ENCODE measurements around the gene MUC15. TPM values are rescaled to one million over a fixed set of nuclear protein-coding genes. Genes with fewer than 3 reads are reported as not detected.

MUC15 gene
- total and polyA plus RNA-seq, 2 donors (not counting 3 experiments of a cell fraction or from before 2014, with no cell fraction given), result not detected

DNA sequence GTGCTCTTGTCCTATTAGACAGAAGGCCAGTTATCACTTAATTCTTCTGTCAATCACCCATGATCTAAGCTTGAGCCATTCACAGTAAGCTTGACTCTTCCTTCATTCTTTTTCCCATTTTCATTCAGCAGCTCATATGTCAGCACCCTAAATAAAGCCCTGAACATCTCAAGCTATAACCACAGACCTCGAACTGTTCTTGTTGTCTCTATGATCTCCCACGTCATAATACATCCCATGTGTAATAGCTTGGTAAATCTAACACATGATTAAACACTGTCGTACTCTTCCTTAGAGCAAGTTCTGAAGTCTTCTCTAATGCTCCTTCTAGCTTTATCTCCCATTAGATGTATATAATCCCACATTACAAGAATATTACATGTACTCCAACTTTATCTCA, 14.4 kb downstream of the MUC15 start:
- no peak overlapping the region for H3K9ac ChIP-seq (replicated peaks; ENCODE audit: extremely low read depth, insufficient read depth, low read length)
- no peaks in the 10 kb centered on the region for H4K20me1 ChIP-seq (replicated peaks; ENCODE audit: control insufficient read depth, extremely low read depth, insufficient read depth, low read length)
- dilution Hi-C loops (cut with MboI; ENCODE audit: extremely low pct_ligation_motif_present, low sequenced_read_pairs) (no loop called here), intact Hi-C loops (cut with micrococcal nuclease) (no loop called here)
- no peak for DNase-seq (ENCODE audit: low read depth, low spot score)
- no TSS peak for BruUV-seq (replicated peaks)
- H3K4me2 ChIP-seq (ENCODE audit: insufficient read depth, low read length), result no peak overlapping the region
- no peaks in the 10 kb centered on the region for H3K27me3 ChIP-seq (ENCODE audit: control insufficient read depth in 2 of 2, insufficient read depth in 2 of 2, low read length in 2 of 2)
- no peak overlapping the region for H2AFZ ChIP-seq (ENCODE audit: low read depth, low read length)
- ChIA-PET POLR2A (no interaction called here), CTCF (no interaction called here)
- TF ChIP-seq FOS (IDR thresholded peaks at IDR 0.05; ENCODE audit: borderline replicate concordance, insufficient read depth, low read length) (no peak), MYC (IDR thresholded peaks at IDR 0.05; ENCODE audit: low read depth, low read length) (no peak), EZH2 (IDR thresholded peaks at IDR 0.05; ENCODE audit: borderline replicate concordance, low read depth, low read length, severe bottlenecking) (no peak)
- no peaks in the 10 kb centered on the region for H3K79me2 ChIP-seq (ENCODE audit: control insufficient read depth, insufficient read depth, low read length)
- H3K4me1 ChIP-seq (ENCODE audit: control insufficient read depth, extremely low read depth, insufficient read depth, low read length), result no peaks in the 10 kb centered on the region
- H3K36me3 ChIP-seq (ENCODE audit: control insufficient read depth in 2 of 2, extremely low read depth in 1 of 2, insufficient read depth in 2 of 2, low read length in 2 of 2), result no peaks in the 10 kb centered on the region
- H3K27ac ChIP-seq (ENCODE audit: insufficient read depth, low read depth, low read length), result no peak overlapping the region
- no peak overlapping the region for H3K4me3 ChIP-seq (replicated peaks in 1 of 3; ENCODE audit: insufficient read depth in 1 of 3, low read depth in 1 of 3, low read length in 3 of 3)
- H3K9me3 ChIP-seq (replicated peaks; ENCODE audit: control insufficient read depth, insufficient read depth, low read length), result no peaks in the 10 kb centered on the region
- FAIRE-seq, result no peak
- H3K9me1 ChIP-seq (replicated peaks; ENCODE audit: control insufficient read depth, extremely low read depth, insufficient read depth, low read length), result no peaks in the 10 kb centered on the region

DNA sequence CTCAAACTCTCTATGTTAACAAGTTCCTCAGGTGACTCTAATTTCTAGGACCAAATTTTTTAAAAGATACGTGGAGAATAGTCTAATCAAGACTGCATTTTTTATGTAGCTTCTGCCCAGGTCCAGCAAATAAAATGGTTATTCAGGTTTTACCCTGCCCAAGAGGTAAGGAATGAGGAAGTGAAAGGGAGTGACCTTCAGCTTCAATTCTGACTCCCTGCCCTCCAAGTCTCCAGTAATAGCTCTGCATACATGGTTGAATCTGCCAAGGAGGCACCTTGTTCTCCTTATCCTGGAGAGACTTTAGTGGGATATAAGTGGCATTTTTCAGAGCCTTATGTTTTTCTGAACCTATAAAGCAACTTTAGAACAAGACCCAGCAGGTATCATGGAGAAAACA, 15.5 kb downstream of the MUC15 start:
- Histone ChIP-seq H3K9ac (replicated peaks; ENCODE audit: extremely low read depth, insufficient read depth, low read length) (no peak overlapping the region), H3K4me3 (replicated peaks in 1 of 3; ENCODE audit: insufficient read depth in 1 of 3, low read depth in 1 of 3, low read length in 3 of 3) (no peak overlapping the region), H3K9me3 (replicated peaks; ENCODE audit: control insufficient read depth, insufficient read depth, low read length) (no peaks in the 10 kb centered on the region), H3K27me3 (ENCODE audit: control insufficient read depth in 2 of 2, insufficient read depth in 2 of 2, low read length in 2 of 2) (no peaks in the 10 kb centered on the region), H3K4me1 (ENCODE audit: control insufficient read depth, extremely low read depth, insufficient read depth, low read length) (no peaks in the 10 kb centered on the region), H4K20me1 (replicated peaks; ENCODE audit: control insufficient read depth, extremely low read depth, insufficient read depth, low read length) (no peaks in the 10 kb centered on the region), H3K79me2 (ENCODE audit: control insufficient read depth, insufficient read depth, low read length) (no peaks in the 10 kb centered on the region), H3K9me1 (replicated peaks; ENCODE audit: control insufficient read depth, extremely low read depth, insufficient read depth, low read length) (no peaks in the 10 kb centered on the region), H3K4me2 (ENCODE audit: insufficient read depth, low read length) (no peak overlapping the region), H3K36me3 (ENCODE audit: control insufficient read depth in 2 of 2, extremely low read depth in 1 of 2, insufficient read depth in 2 of 2, low read length in 2 of 2) (no peaks in the 10 kb centered on the region), H3K27ac (ENCODE audit: insufficient read depth, low read depth, low read length) (no peak overlapping the region), H2AFZ (ENCODE audit: low read depth, low read length) (no peak overlapping the region)
- POLR2A ChIA-PET, result no interaction called here
- dilution Hi-C loops (cut with MboI; ENCODE audit: extremely low pct_ligation_motif_present, low sequenced_read_pairs) (no loop called here), intact Hi-C loops (cut with micrococcal nuclease) (no loop called here)
- no peak for TF ChIP-seq FOS (IDR thresholded peaks at IDR 0.05; ENCODE audit: borderline replicate concordance, insufficient read depth, low read length)
- DNase-seq (ENCODE audit: low read depth, low spot score) (no peak), FAIRE-seq (no peak)
- BruUV-seq (replicated peaks), result no TSS peak
- CTCF ChIA-PET, result no interaction called here

Data from endothelial cell of umbilical vein (primary cell).